Keratinocyte (primary cell): Measurements from ENCODE around the gene TRIM59. TPM values are rescaled to one million over a fixed set of nuclear protein-coding genes. Genes with fewer than 3 reads are reported as not detected.

Source experiments
- DNase-seq: peaks from one replicate; pipeline ENCODE4 v3.0.0-alpha.2; 2011; ENCODE audit warnings: low read depth, missing footprints, low spot score
- FAIRE-seq: peaks from 2 replicates; lab custom pipeline; 2011; peaks lifted over from hg19 to GRCh38; lab: Jason Lieb, UNC
- H2AFZ ChIP-seq: 2 replicates; pipeline ENCODE4 v1.6.0; 2012; ENCODE audit warnings: low read length, control low read depth, inconsistent platforms; ENCODE audit not compliant: control insufficient read depth
- H3K27ac ChIP-seq: 2 replicates; pipeline ENCODE4 v1.5.1; 2011; ENCODE audit warnings: low read length; ENCODE audit not compliant: control insufficient read depth, insufficient read depth
- H3K27me3 ChIP-seq: 3 replicates; pipeline ENCODE4 v1.6.0; 2011; ENCODE audit warnings: low read length; ENCODE audit not compliant: control insufficient read depth, insufficient read depth; ENCODE audit errors: extremely low read depth
- H3K36me3 ChIP-seq, 2 experiments: 2 replicates in 1 of 2; 3 replicates in 1 of 2; pipeline ENCODE4 v1.5.1; 2011; ENCODE audit warnings: low read length in 2 of 2, mild to moderate bottlenecking in 1 of 2; ENCODE audit not compliant: control insufficient read depth in 2 of 2, insufficient read depth in 2 of 2; ENCODE audit errors: extremely low read depth in 1 of 2
- H3K4me1 ChIP-seq: 3 replicates; pipeline ENCODE4 v1.5.1; 2011; ENCODE audit warnings: low read length; ENCODE audit not compliant: control insufficient read depth, insufficient read depth; ENCODE audit errors: extremely low read depth
- H3K4me2 ChIP-seq: 3 replicates; pipeline ENCODE4 v1.6.0; 2011; ENCODE audit warnings: low read depth, low read length; ENCODE audit not compliant: control insufficient read depth, insufficient read depth; ENCODE audit errors: extremely low read depth
- H3K4me3 ChIP-seq, 3 experiments: fragments of 200-600 bp in 1 of 3; sonication (generic) in 1 of 3; 2 replicates in 2 of 3; 3 replicates in 1 of 3; pipeline ENCODE4 v1.5.1; 2011 to 2016; ENCODE audit warnings: low read length in 3 of 3, mild to moderate bottlenecking in 3 of 3, control low read depth in 2 of 3, inconsistent platforms in 1 of 3, low read depth in 1 of 3, mixed read lengths in 1 of 3, mixed run types in 1 of 3, moderate library complexity in 1 of 3; ENCODE audit not compliant: control insufficient read depth in 2 of 3, insufficient read depth in 2 of 3; ENCODE audit errors: extremely low read depth in 1 of 3
- H3K79me2 ChIP-seq: 2 replicates; pipeline ENCODE4 v1.6.0; 2012; ENCODE audit warnings: low read length; ENCODE audit not compliant: control insufficient read depth, insufficient read depth
- H3K9ac ChIP-seq: 3 replicates; pipeline ENCODE4 v1.6.0; 2011; ENCODE audit warnings: low read length; ENCODE audit not compliant: control insufficient read depth, insufficient read depth; ENCODE audit errors: extremely low read depth
- H3K9me1 ChIP-seq: 3 replicates; pipeline ENCODE4 v1.6.0; 2011; ENCODE audit warnings: low read length; ENCODE audit not compliant: control insufficient read depth, insufficient read depth; ENCODE audit errors: extremely low read depth
- H3K9me3 ChIP-seq: 2 replicates; pipeline ENCODE4 v1.5.1; 2012; ENCODE audit warnings: low read depth, low read length; ENCODE audit not compliant: control insufficient read depth
- H4K20me1 ChIP-seq: 3 replicates; pipeline ENCODE4 v1.6.0; 2011; ENCODE audit warnings: low read length; ENCODE audit not compliant: control insufficient read depth, insufficient read depth; ENCODE audit errors: extremely low read depth
- CTCF ChIP-seq, 3 experiments: IDR thresholded peaks in 1 of 3; conservative IDR thresholded peaks in 1 of 3; optimal IDR thresholded peaks in 1 of 3; 2 replicates in 2 of 3; 3 replicates in 1 of 3; pipeline versions ENCODE3 to v1.5.1; 2011; ENCODE audit warnings: low read length in 3 of 3, mild to moderate bottlenecking in 3 of 3, moderate library complexity in 2 of 3, control low read depth in 1 of 3, inconsistent platforms in 1 of 3; ENCODE audit not compliant: insufficient read depth in 2 of 3; ENCODE audit errors: extremely low read depth in 1 of 3
- EZH2 ChIP-seq: IDR thresholded peaks from one replicate; pipeline ENCODE4 v1.6.1; 2012; ENCODE audit warnings: inconsistent platforms, mild to moderate bottlenecking, low read length, moderate library complexity
- dilution Hi-C: fragments of 300-500 bp; cut with MboI; formaldehyde crosslinking; loops from one replicate; pipeline ENCODE4 v1.7.0; 2020; ENCODE audit warnings: low sequenced_read_pairs; ENCODE audit not compliant: extremely low pct_ligation_motif_present
- polyA plus RNA-seq, 5 experiments: library from polyadenylated mRNA; depleted of rRNA in 3 of 5; stranded (reverse) in 3 of 5; stranded (forward) in 1 of 5; unstranded in 1 of 5; fragments of >200 nt; gene quantifications; 1 replicate in 1 of 5; 2 replicates in 3 of 5; 3 replicates in 1 of 5; pipeline versions ENCODE4 v1.2.1 to v1.2.3, GENCODE V29; 2011 to 2012; ENCODE audit warnings: missing spikeins in 2 of 5, low read depth in 1 of 5, low replicate concordance in 1 of 5

Gene TRIM59
- polyA plus RNA-seq, 1 donor (not counting 4 experiments of a cell fraction or from before 2014, with no cell fraction given): 8.0 TPM

GRCh38 chr3:160437083-160437455, 12.5 kb downstream of the TRIM59 start:
- Histone ChIP-seq H3K27ac (no peak overlapping the region), H3K4me2 (no peak overlapping the region), H3K27me3 (no peaks in the 10 kb centered on the region), H3K9ac (no peak overlapping the region), H3K4me3 (no peak overlapping the region), H3K4me1 (no peaks in the 10 kb centered on the region), H3K36me3 (peaks cover 5 to 17% of the 10 kb centered on the region in 2 experiments), H2AFZ (no peak overlapping the region), H4K20me1 (no peaks in the 10 kb centered on the region), H3K9me3 (no peaks in the 10 kb centered on the region), H3K79me2 (peaks cover 52% of the 10 kb centered on the region), H3K9me1 (no peaks in the 10 kb centered on the region)
- FAIRE-seq (no peak), DNase-seq (no peak)
- TF ChIP-seq EZH2: no peak
- no peak for TF ChIP-seq CTCF (optimal IDR thresholded peaks at IDR 0.05 in 1 of 3, IDR thresholded peaks at IDR 0.05 in 1 of 3, conservative IDR thresholded peaks at IDR 0.05 in 1 of 3; ENCODE audit: extremely low read depth in 1 of 3, insufficient read depth in 2 of 3, low read length in 3 of 3)
- dilution Hi-C loops: no loop called here

- H3K36me3 ChIP-seq: peaks cover 5 to 17% of the 10 kb centered on the region in 2 experiments
- dilution Hi-C loops: no loop called here
- peak; percentile 20 for FAIRE-seq
Observed at GRCh38 chr3:160435747-160436146, 13.8 kb downstream of the TRIM59 start.

More at GRCh38 chr3:160435747-160436146, 13.8 kb downstream of the TRIM59 start:
- Histone ChIP-seq H4K20me1 (no peaks in the 10 kb centered on the region), H3K9me1 (no peaks in the 10 kb centered on the region), H3K9me3 (no peaks in the 10 kb centered on the region), H3K27me3 (no peaks in the 10 kb centered on the region), H3K79me2 (peaks cover 41% of the 10 kb centered on the region), H3K27ac (no peak overlapping the region), H3K9ac (no peak overlapping the region), H3K4me1 (no peaks in the 10 kb centered on the region), H3K4me2 (no peak overlapping the region), H3K4me3 (no peak overlapping the region), H2AFZ (no peak overlapping the region)
- TF ChIP-seq EZH2: no peak
- TF ChIP-seq CTCF (optimal IDR thresholded peaks at IDR 0.05 in 1 of 3, IDR thresholded peaks at IDR 0.05 in 1 of 3, conservative IDR thresholded peaks at IDR 0.05 in 1 of 3; ENCODE audit: extremely low read depth in 1 of 3, insufficient read depth in 2 of 3, low read length in 3 of 3): no peak
- no peak for DNase-seq
